Endothelial cell of umbilical vein (primary cell): ENCODE results near the gene SARS1.

Source experiments
- CTCF ChIP-seq, 2 donors: IDR thresholded peaks; 1 replicate in 1 of 2; 2 replicates in 1 of 2; pipeline ENCODE4 v1.5.1; 2011; ENCODE audit warnings: low read length in 2 of 2, mild to moderate bottlenecking in 2 of 2, moderate library complexity in 2 of 2, control low read depth in 1 of 2, inconsistent platforms in 1 of 2, low read depth in 1 of 2; ENCODE audit not compliant: insufficient read depth in 1 of 2; ENCODE audit errors: extremely low read depth in 1 of 2
- EZH2 ChIP-seq: IDR thresholded peaks from 2 replicates; pipeline ENCODE4 v1.6.1; 2012; ENCODE audit warnings: borderline replicate concordance, low read depth, mild to moderate bottlenecking, moderate library complexity, low read length, inconsistent platforms; ENCODE audit not compliant: severe bottlenecking
- JUN ChIP-seq: IDR thresholded peaks from 2 replicates; pipeline ENCODE4 v1.6.1; 2011; ENCODE audit warnings: borderline replicate concordance, low read depth; ENCODE audit not compliant: insufficient read length, insufficient read depth
- MAX ChIP-seq: IDR thresholded peaks from 2 replicates; pipeline ENCODE4 v1.6.1; 2011; ENCODE audit not compliant: insufficient read depth, insufficient read length

- TF ChIP-seq CTCF (IDR thresholded peaks at IDR 0.05; ENCODE audit: extremely low read depth in 1 of 2, insufficient read depth in 1 of 2, low read depth in 1 of 2, low read length in 2 of 2) (no peak), MAX (no peak), EZH2 (no peak), JUN (no peak)
These were observed 60.0 kb downstream of the SARS1 start for GRCh38 chr1:109273570-109274288.
